H1 (cell line): Measurements from ENCODE around the gene CRHR1. TPM values are rescaled to one million over a fixed set of nuclear protein-coding genes. Genes with fewer than 3 reads are reported as not detected.

ENCODE experiments used
- ASH2L ChIP-seq: fragments of 200-600, 300-600 bp; sonication (generic); IDR thresholded peaks from one replicate; pipeline ENCODE4 v1.7.1; 2017; ENCODE audit warnings: low read length
- ATF2 ChIP-seq: IDR thresholded peaks from 2 replicates; pipeline ENCODE4 v1.6.1; 2012; ENCODE audit warnings: low read length, inconsistent platforms
- BCL11A ChIP-seq, 2 experiments: IDR thresholded peaks; one replicate each; pipeline ENCODE4 v1.6.1; 2011; ENCODE audit warnings: low read depth in 2 of 2, low read length in 2 of 2, mild to moderate bottlenecking in 2 of 2
- CREB1 ChIP-seq: IDR thresholded peaks from 2 replicates; pipeline ENCODE4 v1.6.1; 2012; ENCODE audit warnings: inconsistent platforms
- HDAC2 ChIP-seq, 2 experiments: fragments of 300-600 bp in 1 of 2; sonication (generic) in 1 of 2; IDR thresholded peaks; 2 replicates each; pipeline ENCODE4 v1.6.1; 2011 to 2012; ENCODE audit warnings: low read depth in 2 of 2, low read length in 2 of 2, mild to moderate bottlenecking in 2 of 2, moderate library complexity in 2 of 2, borderline replicate concordance in 1 of 2, inconsistent platforms in 1 of 2
- JUN ChIP-seq: IDR thresholded peaks from 2 replicates; pipeline ENCODE4 v1.6.1; 2011; ENCODE audit warnings: low read depth, mild to moderate bottlenecking, improper control_type of control experiment, low read length
- KDM4A ChIP-seq: IDR thresholded peaks from one replicate; pipeline ENCODE4 v1.7.1; 2012; ENCODE audit warnings: low read depth, mild to moderate bottlenecking, moderate library complexity, low read length, inconsistent platforms; ENCODE audit not compliant: severe bottlenecking
- KDM5A ChIP-seq: fragments of 200-600 bp; IDR thresholded peaks from 2 replicates; pipeline ENCODE4 v1.7.1; 2012; ENCODE audit warnings: mild to moderate bottlenecking, low read length, inconsistent platforms, mixed read lengths
- MAFK ChIP-seq: IDR thresholded peaks from 2 replicates; pipeline ENCODE4 v1.6.1; 2012; ENCODE audit warnings: low read depth, mild to moderate bottlenecking, improper control_type of control experiment, low read length
- NRF1 ChIP-seq: IDR thresholded peaks from 2 replicates; pipeline ENCODE4 v1.6.1; 2011; ENCODE audit warnings: mild to moderate bottlenecking, low read depth, low read length, improper control_type of control experiment
- PHF8 ChIP-seq: fragments of 200-600 bp; sonication (generic); conservative IDR thresholded peaks from 2 replicates; pipeline ENCODE4 v1.7.1; 2012; ENCODE audit warnings: low read depth, mild to moderate bottlenecking, inconsistent platforms, low read length, moderate library complexity
- POLR2AphosphoS5 ChIP-seq: IDR thresholded peaks from 2 replicates; pipeline ENCODE4 v1.6.1; 2011; ENCODE audit warnings: low read depth, low read length
- RFX5 ChIP-seq: IDR thresholded peaks from 2 replicates; pipeline ENCODE4 v1.6.1; 2011; ENCODE audit warnings: low read depth, low read length, improper control_type of control experiment, borderline replicate concordance
- RNF2 ChIP-seq: fragments of 200-900, 300-1000 bp; sonication (generic); IDR thresholded peaks from 2 replicates; pipeline ENCODE4 v1.7.1; 2016; ENCODE audit warnings: borderline replicate concordance, low read depth, mild to moderate bottlenecking, antibody characterized with exemption, low read length; ENCODE audit not compliant: poor library complexity, severe bottlenecking; ENCODE audit errors: missing control alignments
- SIRT6 ChIP-seq: IDR thresholded peaks from one replicate; pipeline ENCODE4 v1.7.1; 2012; ENCODE audit warnings: low read length, inconsistent platforms
- SP1 ChIP-seq: IDR thresholded peaks from 2 replicates; pipeline ENCODE4 v1.6.1; 2011; ENCODE audit warnings: low read depth, low read length
- SP4 ChIP-seq: IDR thresholded peaks from 2 replicates; pipeline ENCODE4 v1.6.1; 2012; ENCODE audit warnings: low read length, inconsistent platforms
- SUZ12 ChIP-seq: fragments of 200-600 bp; sonication (generic); IDR thresholded peaks from 2 replicates; pipeline ENCODE4 v1.6.1; 2012; ENCODE audit warnings: mild to moderate bottlenecking, inconsistent platforms, low read length, moderate library complexity, mixed read lengths
- TAF7 ChIP-seq: optimal IDR thresholded peaks from 2 replicates; pipeline ENCODE3; 2011; ENCODE audit warnings: low read depth, mild to moderate bottlenecking, inconsistent platforms, low read length, moderate library complexity, borderline replicate concordance
- TBP ChIP-seq: IDR thresholded peaks from 2 replicates; pipeline ENCODE4 v1.6.1; 2011; ENCODE audit warnings: low read depth, low read length, improper control_type of control experiment
- polyA plus RNA-seq, 7 experiments: library from polyadenylated mRNA; depleted of rRNA in 3 of 7; stranded (reverse) in 5 of 7; unstranded in 2 of 7; fragments of >200 nt in 5 of 7; fragments of 200-250 nt in 2 of 7; gene quantifications; 1 replicate in 5 of 7; 2 replicates in 1 of 7; 4 replicates in 1 of 7; pipeline versions ENCODE4 v1.2.1 to v1.2.3, GENCODE V29; 2011 to 2013; ENCODE audit warnings: missing spikeins in 2 of 7, mixed read lengths in 2 of 7
- total RNA-seq: library from RNA; stranded (reverse); fragmentation: NEBNext Ultra II Directional; extraction: Animal tissue kit (Norgen Biotek cat#: 25700); gene quantifications from 2 replicates; pipeline ENCODE4 v1.2.1, GENCODE V29; 2021
- TF ChIP-seq, protein P1 (sequence below), 3 experiments: IDR thresholded peaks; 1 replicate in 2 of 3; 2 replicates in 1 of 3; pipeline versions ENCODE4 v1.5.1 to v1.6.1; 2011; ENCODE audit warnings: low read length in 3 of 3, mild to moderate bottlenecking in 3 of 3, inconsistent platforms in 2 of 3, low read depth in 1 of 3, moderate library complexity in 1 of 3; ENCODE audit not compliant: insufficient read depth in 1 of 3; ENCODE audit errors: control extremely low read depth in 1 of 3

CRHR1 gene
- total and polyA plus RNA-seq, 2 of the 8 experiments (the other 6 are each of a cell fraction or from before 2014, with no cell fraction given) = 0.56 to 1.7 TPM

DNA sequence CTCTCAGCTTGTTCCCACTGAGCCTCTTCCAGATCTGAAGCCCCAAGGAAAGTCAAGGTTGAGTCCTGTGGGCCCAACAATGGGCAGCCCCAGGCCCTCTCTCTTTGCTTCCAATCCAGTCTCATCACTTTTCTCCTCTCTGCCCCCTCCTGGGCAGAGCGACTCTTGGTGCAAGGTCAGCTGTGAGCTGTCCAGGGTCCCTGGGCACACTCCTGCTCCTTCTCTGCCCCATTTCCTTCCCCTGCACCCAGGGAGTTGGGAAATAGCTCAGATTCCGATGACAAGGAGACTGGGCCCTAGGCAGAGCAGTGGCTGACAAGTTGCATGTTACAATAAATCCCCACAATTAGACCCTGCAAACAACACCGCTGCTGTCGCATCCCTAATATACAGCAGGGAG, 16.1 kb upstream of the CRHR1 start (continued):
- TF ChIP-seq TBP (no peak), NRF1 (no peak), RFX5 (no peak), POLR2AphosphoS5 (no peak), HDAC2 (IDR thresholded peaks at IDR 0.05; ENCODE audit: borderline replicate concordance in 1 of 2, low read depth in 2 of 2, low read length in 2 of 2) (no peak), SIRT6 (no peak), SUZ12 (no peak), ATF2 (no peak), BCL11A (IDR thresholded peaks at IDR 0.05; ENCODE audit: low read depth in 2 of 2, low read length in 2 of 2) (no peak), MAFK (no peak), JUN (no peak), KDM5A (no peak), CREB1 (no peak), KDM4A (no peak), PHF8 (no peak), RNF2 (no peak), ASH2L (no peak), TAF7 (no peak), SP4 (no peak), SP1 (no peak)
- TF ChIP-seq, protein P1, sequence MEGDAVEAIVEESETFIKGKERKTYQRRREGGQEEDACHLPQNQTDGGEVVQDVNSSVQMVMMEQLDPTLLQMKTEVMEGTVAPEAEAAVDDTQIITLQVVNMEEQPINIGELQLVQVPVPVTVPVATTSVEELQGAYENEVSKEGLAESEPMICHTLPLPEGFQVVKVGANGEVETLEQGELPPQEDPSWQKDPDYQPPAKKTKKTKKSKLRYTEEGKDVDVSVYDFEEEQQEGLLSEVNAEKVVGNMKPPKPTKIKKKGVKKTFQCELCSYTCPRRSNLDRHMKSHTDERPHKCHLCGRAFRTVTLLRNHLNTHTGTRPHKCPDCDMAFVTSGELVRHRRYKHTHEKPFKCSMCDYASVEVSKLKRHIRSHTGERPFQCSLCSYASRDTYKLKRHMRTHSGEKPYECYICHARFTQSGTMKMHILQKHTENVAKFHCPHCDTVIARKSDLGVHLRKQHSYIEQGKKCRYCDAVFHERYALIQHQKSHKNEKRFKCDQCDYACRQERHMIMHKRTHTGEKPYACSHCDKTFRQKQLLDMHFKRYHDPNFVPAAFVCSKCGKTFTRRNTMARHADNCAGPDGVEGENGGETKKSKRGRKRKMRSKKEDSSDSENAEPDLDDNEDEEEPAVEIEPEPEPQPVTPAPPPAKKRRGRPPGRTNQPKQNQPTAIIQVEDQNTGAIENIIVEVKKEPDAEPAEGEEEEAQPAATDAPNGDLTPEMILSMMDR (IDR thresholded peaks at IDR 0.05; ENCODE audit: control extremely low read depth in 1 of 3, insufficient read depth in 1 of 3, low read depth in 1 of 3, low read length in 3 of 3) = peak; percentile 40 to 54 (median 41)
